ENCODE data around the gene PPIF.

Gene PPIF

DNA sequence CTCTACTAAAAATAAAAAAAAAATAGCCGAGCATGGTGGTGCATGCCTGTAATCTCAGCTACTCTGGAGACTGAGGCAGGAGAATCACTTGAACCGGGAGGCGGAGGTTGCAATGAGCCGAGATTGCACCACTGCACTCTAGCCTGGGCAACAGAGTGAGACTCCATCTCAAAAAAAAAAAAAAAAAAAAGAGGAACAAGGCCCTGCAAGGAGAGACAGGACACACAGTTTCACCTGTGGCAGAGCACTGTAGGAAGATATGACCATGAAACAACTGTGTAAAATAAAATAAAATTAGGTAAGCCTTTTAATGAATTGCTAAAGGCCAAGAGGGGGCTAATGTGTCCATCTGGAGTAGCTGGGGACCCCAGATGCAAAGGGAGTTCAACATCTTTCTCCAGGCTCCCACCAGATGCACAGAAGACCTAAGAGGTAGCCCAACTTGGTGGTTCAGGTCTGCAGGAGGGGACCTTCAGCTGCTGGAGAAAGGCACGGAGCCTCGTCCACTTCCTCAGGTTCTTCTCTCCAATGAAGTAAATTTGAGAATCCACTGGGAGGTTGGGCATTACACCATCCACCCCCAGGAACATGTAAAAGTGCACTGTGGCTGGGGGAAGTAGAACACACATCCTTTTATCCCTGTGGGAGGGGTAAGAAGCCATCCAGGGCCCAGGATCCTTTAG, 12.7 kb downstream of the PPIF start:
- DNase-seq (ENCODE audit: low read depth, low spot score) = no peak
- no peak overlapping the region for H3K4me3 ChIP-seq (ENCODE audit: low read depth, low read length)
- TF ChIP-seq, protein P1, sequence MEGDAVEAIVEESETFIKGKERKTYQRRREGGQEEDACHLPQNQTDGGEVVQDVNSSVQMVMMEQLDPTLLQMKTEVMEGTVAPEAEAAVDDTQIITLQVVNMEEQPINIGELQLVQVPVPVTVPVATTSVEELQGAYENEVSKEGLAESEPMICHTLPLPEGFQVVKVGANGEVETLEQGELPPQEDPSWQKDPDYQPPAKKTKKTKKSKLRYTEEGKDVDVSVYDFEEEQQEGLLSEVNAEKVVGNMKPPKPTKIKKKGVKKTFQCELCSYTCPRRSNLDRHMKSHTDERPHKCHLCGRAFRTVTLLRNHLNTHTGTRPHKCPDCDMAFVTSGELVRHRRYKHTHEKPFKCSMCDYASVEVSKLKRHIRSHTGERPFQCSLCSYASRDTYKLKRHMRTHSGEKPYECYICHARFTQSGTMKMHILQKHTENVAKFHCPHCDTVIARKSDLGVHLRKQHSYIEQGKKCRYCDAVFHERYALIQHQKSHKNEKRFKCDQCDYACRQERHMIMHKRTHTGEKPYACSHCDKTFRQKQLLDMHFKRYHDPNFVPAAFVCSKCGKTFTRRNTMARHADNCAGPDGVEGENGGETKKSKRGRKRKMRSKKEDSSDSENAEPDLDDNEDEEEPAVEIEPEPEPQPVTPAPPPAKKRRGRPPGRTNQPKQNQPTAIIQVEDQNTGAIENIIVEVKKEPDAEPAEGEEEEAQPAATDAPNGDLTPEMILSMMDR (IDR thresholded peaks at IDR 0.05; ENCODE audit: low read depth, low read length) = no peak
- in situ Hi-C loops (cut with HindIII; ENCODE audit: low sequenced_read_pairs) = no loop called here

DNA sequence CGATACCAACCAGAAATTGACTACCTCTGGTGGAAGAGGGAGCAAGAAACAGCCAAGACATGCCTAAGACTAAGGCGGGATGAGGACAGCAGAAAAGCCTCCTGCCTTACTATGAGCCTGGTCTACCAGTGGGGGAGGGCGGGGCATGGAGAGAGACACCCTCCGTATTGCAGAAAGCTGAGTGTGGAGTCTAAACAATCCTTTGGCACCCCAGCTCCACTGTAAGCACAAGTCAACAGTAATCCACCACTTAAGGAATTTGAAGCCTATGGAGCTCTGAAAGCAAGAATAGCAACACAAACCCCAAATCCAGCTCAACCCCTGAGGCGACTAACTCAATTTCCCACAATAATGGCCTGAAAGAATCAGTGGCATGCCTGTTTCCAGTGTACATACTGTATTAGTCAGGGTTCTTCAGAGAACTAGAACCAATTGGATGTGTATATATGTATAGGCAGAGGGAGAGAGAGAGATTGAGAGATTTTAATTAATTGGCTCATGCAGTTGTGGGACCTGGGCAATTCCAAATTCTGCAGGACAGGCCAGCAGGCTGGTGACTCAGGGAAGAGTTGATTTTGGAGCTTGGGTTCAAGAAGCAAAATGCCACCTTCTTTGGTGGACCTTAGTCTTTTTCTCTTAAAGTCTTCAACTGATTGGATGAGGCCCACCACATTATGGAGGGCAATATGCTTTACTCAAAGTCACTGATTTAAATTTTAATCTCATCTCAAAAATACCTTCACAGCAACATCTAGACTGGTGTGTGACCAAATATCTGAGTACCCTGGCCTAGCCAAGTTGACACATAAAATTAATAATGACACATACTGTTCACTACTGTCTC, 13.5 kb downstream of the PPIF start:
- H3K4me3 ChIP-seq (ENCODE audit: low read depth, low read length) = no peak overlapping the region
- TF ChIP-seq, protein P1 (IDR thresholded peaks at IDR 0.05; ENCODE audit: low read depth, low read length) = no peak
- in situ Hi-C loops (cut with HindIII; ENCODE audit: low sequenced_read_pairs) = no loop called here

GRCh38 chr10:79361726-79362397, 14.6 kb downstream of the PPIF start:
- H3K4me3 ChIP-seq (ENCODE audit: low read depth, low read length) = no peak overlapping the region
- TF ChIP-seq, protein P1 (IDR thresholded peaks at IDR 0.05; ENCODE audit: low read depth, low read length) = no peak
- in situ Hi-C loops (cut with HindIII; ENCODE audit: low sequenced_read_pairs) = no loop called here
- no peak for DNase-seq (ENCODE audit: low read depth, low spot score)

More for the DNA sequence above, 13.5 kb downstream of the PPIF start:
- DNase-seq (ENCODE audit: low read depth, low spot score) = no peak

DNA sequence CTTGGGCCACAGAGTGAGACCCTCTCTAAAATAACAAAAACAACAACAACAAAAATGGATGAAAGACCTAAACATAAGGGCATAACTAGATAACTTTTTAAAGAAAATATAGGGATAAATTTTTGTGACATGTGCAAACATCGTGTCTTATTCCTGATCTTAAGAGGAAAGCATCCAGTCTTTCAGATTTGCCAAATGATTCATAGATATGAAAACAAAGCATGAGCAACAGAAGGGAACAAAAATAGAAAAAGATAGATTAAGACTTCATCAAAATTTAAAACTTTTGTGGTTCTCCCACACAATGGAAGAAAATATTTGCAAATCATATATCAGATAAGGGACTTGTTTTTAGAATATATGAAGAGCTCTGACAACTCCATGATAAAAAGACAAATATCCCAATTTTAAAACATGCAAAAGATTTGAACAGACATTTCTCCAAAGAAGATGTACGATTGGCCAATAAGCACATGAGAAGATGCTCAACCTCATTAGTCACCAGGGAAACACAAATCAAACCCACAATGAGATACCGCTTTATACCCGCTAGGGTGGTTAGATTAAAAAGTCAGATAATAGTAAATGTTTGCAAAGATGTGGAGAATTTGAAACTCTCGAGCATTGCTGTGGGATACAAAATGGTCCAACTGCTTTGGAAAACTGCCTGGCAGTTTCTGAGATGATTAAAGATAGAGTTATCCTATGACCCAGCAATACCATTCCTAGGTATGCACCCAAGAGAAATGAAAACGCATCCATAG, 20.3 kb downstream of the PPIF start:
- TF ChIP-seq, protein P1 (IDR thresholded peaks at IDR 0.05; ENCODE audit: low read depth, low read length) = no peak
- peak; percentile 37 for DNase-seq (ENCODE audit: low read depth, low spot score)
- H3K4me3 ChIP-seq (ENCODE audit: low read depth, low read length) = no peak overlapping the region
- in situ Hi-C loops (cut with HindIII; ENCODE audit: low sequenced_read_pairs) = no loop called here

DNA sequence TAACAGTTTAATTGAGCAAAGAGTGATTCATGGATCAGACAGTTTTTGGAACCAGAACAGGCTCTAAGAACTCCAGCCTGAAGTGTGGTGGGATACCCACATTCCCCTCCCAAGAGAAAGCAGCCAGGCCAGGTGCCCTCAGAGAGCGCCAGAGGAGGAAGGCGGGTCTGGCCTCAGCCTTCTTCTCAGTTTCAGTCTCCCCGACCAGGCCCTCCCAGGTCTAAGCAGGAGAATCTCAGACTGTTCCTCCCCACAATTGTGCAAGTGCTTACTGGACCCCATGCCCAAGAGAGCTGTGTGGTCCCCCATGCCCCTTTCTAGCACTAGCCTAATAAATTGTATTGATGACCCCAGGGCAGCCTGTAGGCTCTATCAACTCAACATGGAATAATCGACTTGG, 25.6 kb downstream of the PPIF start:
- in situ Hi-C loops (cut with HindIII; ENCODE audit: low sequenced_read_pairs) = no loop called here
- H3K4me3 ChIP-seq (ENCODE audit: low read depth, low read length) = no peak overlapping the region
- DNase-seq (ENCODE audit: low read depth, low spot score) = no peak
- TF ChIP-seq, protein P1 (IDR thresholded peaks at IDR 0.05; ENCODE audit: low read depth, low read length) = no peak
